HG03521 (cell line): Measurements from ENCODE around the gene MOBP.

Experiments used
- ATAC-seq: cut with Tn5 transposase; IDR thresholded peaks from one replicate; pipeline ENCODE4 v1.9.1; 2021; ENCODE audit warnings: mild to moderate bottlenecking, moderate library complexity; ENCODE audit not compliant: unreplicated experiment

MOBP gene

GRCh38 chr3:39491733-39492350 is 24.4 kb downstream of the MOBP start:
- no peak for ATAC-seq

GRCh38 chr3:39494781-39495180 is 27.3 kb downstream of the MOBP start:
- ATAC-seq, result no peak

GRCh38 chr3:39497753-39498152 is 30.3 kb downstream of the MOBP start:
- ATAC-seq, result no peak

DNA sequence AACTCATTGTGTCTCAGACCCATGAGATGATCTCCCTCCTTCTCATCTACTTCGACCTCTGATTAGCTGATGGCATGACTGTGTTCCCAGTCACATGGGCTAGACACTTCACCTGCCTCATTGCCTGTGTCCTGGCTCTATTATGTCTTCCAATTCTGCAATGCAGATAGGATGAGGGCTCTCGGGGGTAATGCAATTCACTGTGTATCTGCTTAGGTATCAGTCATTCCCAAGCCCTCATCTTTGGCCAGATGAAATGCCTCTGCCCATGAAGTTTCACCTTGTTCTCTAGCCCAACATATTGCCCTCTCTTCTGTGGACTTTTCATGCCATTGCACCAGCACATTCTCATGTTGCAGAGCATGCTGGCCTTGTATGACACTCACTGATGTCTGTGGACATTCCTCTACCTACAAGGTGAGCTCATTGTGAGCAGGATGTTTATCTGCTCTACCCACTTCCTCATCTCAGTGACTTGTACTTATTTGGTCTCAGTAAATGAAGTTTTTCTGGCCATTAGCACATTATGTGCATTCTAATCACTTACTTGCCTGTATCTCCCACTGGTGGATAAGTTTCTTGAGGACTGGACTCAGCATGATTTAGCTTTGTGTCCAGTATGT is 32.3 kb downstream of the MOBP start:
- ATAC-seq, result no peak

DNA sequence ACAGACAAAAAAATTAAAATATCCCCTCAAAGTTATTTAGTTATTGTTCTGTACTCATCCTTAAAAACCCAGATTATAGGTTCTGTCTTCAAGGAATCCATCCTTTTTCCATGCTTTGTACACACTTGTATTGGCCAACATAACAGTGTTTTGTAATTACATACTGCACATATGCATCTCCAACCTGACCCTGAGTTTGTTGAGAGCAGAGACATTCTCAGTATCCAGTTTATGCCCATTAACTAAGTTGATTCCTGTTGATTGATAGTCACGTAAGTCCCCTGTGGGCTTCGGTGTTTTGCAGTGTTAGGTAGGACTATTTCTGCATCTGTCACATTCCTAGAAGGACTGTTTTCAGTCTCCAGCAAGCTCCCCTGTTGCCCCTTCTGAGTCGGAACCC is 33.6 kb downstream of the MOBP start:
- ATAC-seq, result no peak

GRCh38 chr3:39501968-39502837 is 34.7 kb downstream of the MOBP start:
- no peak for ATAC-seq

GRCh38 chr3:39502838-39503145 is 35.3 kb downstream of the MOBP start:
- ATAC-seq, result no peak

GRCh38 chr3:39505866-39506742 is 38.6 kb downstream of the MOBP start:
- ATAC-seq, result no peak

- no peak for ATAC-seq
Measured at GRCh38 chr3:39506863-39507262, 39.4 kb downstream of the MOBP start.

GRCh38 chr3:39513791-39514369 is 46.4 kb downstream of the MOBP start:
- no peak for ATAC-seq

- ATAC-seq, result no peak
Measured at GRCh38 chr3:39515681-39516441, 48.4 kb downstream of the MOBP start.

DNA sequence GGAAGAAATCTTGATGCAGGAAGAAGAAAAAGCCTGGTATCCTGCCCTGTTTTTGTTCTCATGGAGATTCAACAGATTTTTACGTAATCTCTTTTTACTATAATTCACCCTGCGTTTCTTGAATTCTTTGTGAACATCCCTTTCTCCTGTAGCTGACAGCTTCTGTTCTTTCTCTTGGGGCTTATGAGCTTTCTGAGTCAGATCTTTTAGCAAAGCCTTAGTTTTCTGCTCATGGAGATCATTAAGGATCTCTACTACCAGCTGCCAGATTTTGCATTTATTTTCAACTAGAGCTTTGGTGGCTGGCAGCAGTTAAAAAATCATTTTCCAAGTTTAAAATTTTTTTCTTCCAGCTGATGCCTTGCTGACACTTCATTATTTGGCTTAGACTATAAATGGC is 51.6 kb downstream of the MOBP start:
- ATAC-seq, result no peak

GRCh38 chr3:39519554-39520288 is 52.2 kb downstream of the MOBP start:
- no peak for ATAC-seq

- no peak for ATAC-seq
Measured at GRCh38 chr3:39521456-39521855, 54.0 kb downstream of the MOBP start.

GRCh38 chr3:39524107-39524506 is 56.6 kb downstream of the MOBP start:
- no peak for ATAC-seq

- no peak for ATAC-seq
Measured at GRCh38 chr3:39528844-39529243, 61.4 kb downstream of the MOBP start.

GRCh38 chr3:39529577-39529976 is 62.1 kb downstream of the MOBP start:
- ATAC-seq, result no peak

DNA sequence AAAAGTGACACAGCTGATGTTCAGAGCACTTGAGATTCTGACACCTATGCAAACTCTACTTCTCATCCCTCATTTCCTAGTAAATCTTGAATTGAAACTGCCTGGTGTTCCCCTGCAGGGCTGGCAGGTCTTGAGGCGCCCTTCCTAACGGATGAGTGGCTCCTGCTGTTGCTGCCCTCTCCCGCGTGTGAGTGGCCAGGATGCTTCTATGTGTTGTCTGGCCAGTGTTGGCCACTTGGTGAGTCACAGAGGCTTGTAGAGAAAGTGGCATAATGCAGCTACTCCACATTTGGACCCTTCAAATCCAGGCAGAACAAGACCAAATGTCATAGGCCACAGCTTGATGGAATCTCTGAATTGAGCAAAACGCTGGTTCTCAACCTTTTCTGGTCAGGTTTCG is 63.6 kb downstream of the MOBP start:
- ATAC-seq, result no peak

- no peak for ATAC-seq
Measured at GRCh38 chr3:39531665-39532064, 64.2 kb downstream of the MOBP start.
